Thoracic aorta (tissue), 2 donors: ENCODE data around the gene C16orf90. TPM values are rescaled to one million over a fixed set of nuclear protein-coding genes. Genes with fewer than 3 reads are reported as not detected.

Source experiments
- ATAC-seq: fragments of 150-250 bp; one replicate; pipeline ENCODE4 v1.8.0; 2017; ENCODE audit warnings: low read depth; ENCODE audit not compliant: insufficient number of reproducible peaks, low FRiP score
- DNase-seq: peaks from one replicate; pipeline ENCODE4 v3.0.0-alpha.2; 2020; ENCODE audit warnings: low spot score
- H3K27ac ChIP-seq, 2 donors: fragments of 200-600 bp; sonication (generic); 1 replicate in 1 of 2; 2 replicates in 1 of 2; pipeline ENCODE4 v1.5.1; 2016; ENCODE audit warnings: mild to moderate bottlenecking in 2 of 2, moderate library complexity in 2 of 2
- H3K27me3 ChIP-seq: fragments of 200-600 bp; sonication (generic); replicated peaks from 2 replicates; pipeline ENCODE4 v1.6.0; 2016; ENCODE audit warnings: mild to moderate bottlenecking; ENCODE audit not compliant: insufficient read depth
- H3K36me3 ChIP-seq: fragments of 200-600 bp; sonication (generic); one replicate; pipeline ENCODE4 v1.5.1; 2016
- H3K4me1 ChIP-seq, 2 donors: fragments of 200-600 bp; sonication (generic); 1 replicate in 1 of 2; 2 replicates in 1 of 2; pipeline versions ENCODE4 v1.5.1 to v1.6.0; 2016; ENCODE audit warnings: low read depth in 2 of 2, mild to moderate bottlenecking in 1 of 2; ENCODE audit not compliant: control insufficient read depth in 1 of 2
- H3K4me3 ChIP-seq: fragments of 200-600 bp; sonication (generic); 2 replicates; pipeline ENCODE4 v1.5.1; 2016; ENCODE audit warnings: mild to moderate bottlenecking
- H3K9me3 ChIP-seq: fragments of 200-600 bp; sonication (generic); 2 replicates; pipeline ENCODE4 v1.5.1; 2016
- total RNA-seq, 2 donors: library from RNA; depleted of rRNA; stranded (reverse); fragments of >200 nt; gene quantifications; one replicate each; pipeline versions ENCODE4 v1.1.0 to v1.2.3, GENCODE V29; 2016
- TF ChIP-seq, protein P1 (sequence below): fragments of 200-600 bp; sonication (generic); IDR thresholded peaks from one replicate; pipeline ENCODE4 v1.5.1; 2019; ENCODE audit warnings: antibody characterized with exemption

Gene C16orf90
- total RNA-seq, 2 donors from 2014 or later: not detected

DNA sequence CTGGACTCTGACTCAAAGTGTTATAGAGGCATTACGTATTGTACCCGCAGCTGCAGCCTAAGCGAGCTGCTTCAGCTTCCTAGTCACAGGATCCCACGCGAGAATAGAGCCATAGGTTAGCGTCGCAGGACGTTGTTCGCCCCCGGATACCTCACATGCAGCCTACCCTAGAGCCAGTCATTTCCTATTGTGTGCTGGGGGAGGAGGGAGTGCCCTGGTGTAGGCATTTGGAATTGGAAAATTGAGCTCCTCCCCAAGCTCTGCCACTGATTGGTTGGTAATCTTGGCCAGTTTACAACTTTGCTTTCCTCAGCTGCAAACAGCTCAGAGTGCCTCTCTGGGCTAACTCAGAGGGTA is 51.3 kb downstream of the C16orf90 start:
- Histone ChIP-seq H3K4me3 (peak overlapping the region; percentile 80), H3K27me3 (no peaks in the 10 kb centered on the region), H3K4me1 (peaks cover 0 to 8% of the 10 kb centered on the region in 2 donors), H3K27ac (peak overlapping the region; percentile 66 to 87), H3K36me3 (peaks cover 8% of the 10 kb centered on the region), H3K9me3 (peaks cover 6% of the 10 kb centered on the region)
- TF ChIP-seq, protein P1, sequence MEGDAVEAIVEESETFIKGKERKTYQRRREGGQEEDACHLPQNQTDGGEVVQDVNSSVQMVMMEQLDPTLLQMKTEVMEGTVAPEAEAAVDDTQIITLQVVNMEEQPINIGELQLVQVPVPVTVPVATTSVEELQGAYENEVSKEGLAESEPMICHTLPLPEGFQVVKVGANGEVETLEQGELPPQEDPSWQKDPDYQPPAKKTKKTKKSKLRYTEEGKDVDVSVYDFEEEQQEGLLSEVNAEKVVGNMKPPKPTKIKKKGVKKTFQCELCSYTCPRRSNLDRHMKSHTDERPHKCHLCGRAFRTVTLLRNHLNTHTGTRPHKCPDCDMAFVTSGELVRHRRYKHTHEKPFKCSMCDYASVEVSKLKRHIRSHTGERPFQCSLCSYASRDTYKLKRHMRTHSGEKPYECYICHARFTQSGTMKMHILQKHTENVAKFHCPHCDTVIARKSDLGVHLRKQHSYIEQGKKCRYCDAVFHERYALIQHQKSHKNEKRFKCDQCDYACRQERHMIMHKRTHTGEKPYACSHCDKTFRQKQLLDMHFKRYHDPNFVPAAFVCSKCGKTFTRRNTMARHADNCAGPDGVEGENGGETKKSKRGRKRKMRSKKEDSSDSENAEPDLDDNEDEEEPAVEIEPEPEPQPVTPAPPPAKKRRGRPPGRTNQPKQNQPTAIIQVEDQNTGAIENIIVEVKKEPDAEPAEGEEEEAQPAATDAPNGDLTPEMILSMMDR: no peak
- ATAC-seq (no peak), DNase-seq (no peak)

Other genes starting within 250 kb of the C16orf90 start
- gene MEFV, start 238.9 kb downstream of the C16orf90 start, total RNA-seq: 1 to 10 TPM; 3.5 to 6.1 TPM
- gene ZNF263, start 212.0 kb downstream of the C16orf90 start, total RNA-seq: 10 to 100 TPM; 41.4 to 59.5 TPM
- 1 to 10 TPM; 2.3 to 5.1 TPM for gene TIGD7, start 190.1 kb downstream of the C16orf90 start, total RNA-seq
- 10 to 100 TPM; 11.5 to 41.6 TPM for gene ZNF75A, start 190.0 kb downstream of the C16orf90 start, total RNA-seq
- not detected for gene OR2C1, start 139.6 kb downstream of the C16orf90 start, total RNA-seq
- gene ZSCAN32, start 94.5 kb downstream of the C16orf90 start, total RNA-seq: 10 to 100 TPM; 12.5 to 15.0 TPM
- 10 to 100 TPM in 1 of 2 donors, 1 to 10 TPM in 1; 5.4 to 16.8 TPM for gene ZNF174, start 94.3 kb downstream of the C16orf90 start, total RNA-seq
- gene ZNF597, start 52.0 kb downstream of the C16orf90 start, total RNA-seq: 1 to 10 TPM; 2.3 to 6.2 TPM
- 10 to 100 TPM; 25.2 to 40.6 TPM for gene NAA60, start 51.8 kb downstream of the C16orf90 start, total RNA-seq
- gene CLUAP1, start 5.5 kb upstream of the C16orf90 start, total RNA-seq: 10 to 100 TPM; 23.4 to 25.0 TPM
- 1 to 10 TPM; 2.5 to 3.7 TPM for gene NLRC3, start 81.9 kb upstream of the C16orf90 start, total RNA-seq
- gene SLX4, start 116.1 kb upstream of the C16orf90 start, total RNA-seq: 1 to 10 TPM; 6.9 to 7.8 TPM
- gene DNASE1, start 159.2 kb upstream of the C16orf90 start, total RNA-seq: 10 to 100 TPM; 17.4 to 22.9 TPM
- 10 to 100 TPM; 33.2 to 51.1 TPM for gene TRAP1, start 222.0 kb upstream of the C16orf90 start, total RNA-seq